Erythroblast (primary cell): ENCODE results near the gene SERPING1.

ENCODE experiments used
- DNase-seq, 2 experiments: peaks; one replicate each; lab custom pipeline; 2025; lab: John Stamatoyannopoulos, UW
- GATA1 ChIP-seq: IDR thresholded peaks from 2 replicates; pipeline ENCODE4 v1.6.1; 2011; ENCODE audit warnings: low read depth, mild to moderate bottlenecking, control low read depth, low read length, moderate library complexity
- POLR2A ChIP-seq: IDR thresholded peaks from 2 replicates; pipeline ENCODE4 v1.6.1; 2011; ENCODE audit warnings: mild to moderate bottlenecking, low read length

SERPING1 gene

DNA sequence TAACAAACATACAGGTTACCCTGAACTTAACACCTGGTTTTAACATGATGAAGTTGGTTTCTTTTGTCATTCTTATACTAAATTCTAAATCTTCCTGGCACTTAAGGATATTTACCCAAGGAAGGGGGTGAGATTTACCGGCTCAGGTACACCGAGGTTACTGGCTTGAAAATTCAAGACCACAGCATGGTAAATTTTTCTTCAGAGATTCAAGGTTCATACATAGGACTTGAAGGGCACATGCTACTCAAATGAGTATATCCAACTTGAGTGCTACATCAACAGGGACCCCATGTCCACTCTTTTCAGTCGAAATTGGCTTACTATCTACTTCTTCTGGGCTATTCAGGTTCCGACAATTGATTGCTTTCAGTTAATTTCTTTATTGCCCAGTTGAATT, 12.7 kb downstream of the SERPING1 start:
- no peak for DNase-seq
- TF ChIP-seq GATA1, result no peak

DNA sequence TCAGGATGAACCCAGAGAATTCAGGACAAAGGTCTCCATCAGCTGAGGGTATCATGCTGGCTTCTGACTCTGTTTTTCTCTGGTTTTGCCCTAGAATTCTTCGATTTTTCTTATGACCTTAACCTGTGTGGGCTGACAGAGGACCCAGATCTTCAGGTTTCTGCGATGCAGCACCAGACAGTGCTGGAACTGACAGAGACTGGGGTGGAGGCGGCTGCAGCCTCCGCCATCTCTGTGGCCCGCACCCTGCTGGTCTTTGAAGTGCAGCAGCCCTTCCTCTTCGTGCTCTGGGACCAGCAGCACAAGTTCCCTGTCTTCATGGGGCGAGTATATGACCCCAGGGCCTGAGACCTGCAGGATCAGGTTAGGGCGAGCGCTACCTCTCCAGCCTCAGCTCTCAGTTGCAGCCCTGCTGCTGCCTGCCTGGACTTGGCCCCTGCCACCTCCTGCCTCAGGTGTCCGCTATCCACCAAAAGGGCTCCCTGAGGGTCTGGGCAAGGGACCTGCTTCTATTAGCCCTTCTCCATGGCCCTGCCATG, 16.8 kb downstream of the SERPING1 start:
- DNase-seq, result no peak

DNA sequence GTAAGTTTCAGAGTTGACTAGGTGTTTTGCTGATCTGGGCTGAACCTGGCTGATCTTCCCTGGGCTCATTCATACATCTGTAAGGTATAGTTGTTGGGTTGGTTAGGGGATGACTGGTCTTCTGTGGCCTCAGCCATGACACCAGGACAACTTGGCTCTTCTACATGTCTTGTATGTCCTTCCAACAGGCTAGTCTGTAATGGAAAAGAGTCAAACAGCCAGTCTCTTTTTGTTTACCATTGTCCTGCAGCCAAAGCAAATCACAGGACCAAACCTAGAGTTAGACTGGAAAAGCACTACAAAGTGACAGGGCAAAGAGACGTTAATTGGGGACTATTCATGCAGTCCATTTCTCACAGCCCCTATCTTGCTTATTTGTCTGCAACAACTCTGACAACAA, 17.8 kb downstream of the SERPING1 start:
- no peak for TF ChIP-seq POLR2A
- TF ChIP-seq GATA1, result no peak
- no peak for DNase-seq

More for the DNA sequence above, 16.8 kb downstream of the SERPING1 start:
- TF ChIP-seq POLR2A (no peak), GATA1 (no peak)

DNA sequence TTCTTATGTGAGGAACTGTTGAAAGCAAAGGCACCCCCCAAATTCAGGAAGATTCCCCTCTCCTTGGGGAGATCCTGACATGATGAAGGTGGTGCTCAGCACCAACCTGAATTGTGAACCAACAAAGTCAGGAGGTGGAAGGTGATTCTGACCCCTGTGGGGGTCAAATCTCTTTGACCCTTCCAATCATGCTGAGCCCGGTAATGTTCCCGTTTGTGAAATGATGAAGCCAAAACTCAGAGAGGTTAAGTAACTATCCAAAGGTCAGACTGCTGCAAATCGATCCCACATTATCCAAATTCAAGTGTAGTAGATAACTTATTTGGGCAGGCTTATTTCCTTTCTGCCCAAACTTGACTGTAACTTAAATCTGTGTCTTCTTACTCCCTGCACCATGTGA, 19.1 kb downstream of the SERPING1 start:
- no peak for DNase-seq
- no peak for TF ChIP-seq GATA1
- no peak for TF ChIP-seq POLR2A

DNA sequence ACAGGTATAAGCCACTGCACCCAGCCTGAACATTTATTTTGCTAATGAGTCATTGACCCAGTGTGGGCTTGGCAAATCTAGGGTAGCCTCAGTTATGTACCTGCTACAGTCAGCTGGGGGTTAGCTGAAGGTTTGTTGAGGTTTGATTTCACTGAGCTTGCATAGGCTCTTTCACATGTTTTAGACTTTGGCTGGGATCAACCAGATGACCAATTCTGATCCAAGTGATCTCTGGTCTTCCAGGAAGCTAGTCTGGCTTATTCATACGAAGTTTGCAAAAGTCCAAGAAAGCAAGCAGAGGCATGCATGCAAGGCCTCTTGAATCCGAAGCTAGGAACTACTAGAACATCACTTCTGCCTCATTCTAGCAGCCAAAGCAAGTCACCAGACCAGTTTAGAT, 21.0 kb downstream of the SERPING1 start:
- no peak for TF ChIP-seq GATA1
- TF ChIP-seq POLR2A, result no peak

DNA sequence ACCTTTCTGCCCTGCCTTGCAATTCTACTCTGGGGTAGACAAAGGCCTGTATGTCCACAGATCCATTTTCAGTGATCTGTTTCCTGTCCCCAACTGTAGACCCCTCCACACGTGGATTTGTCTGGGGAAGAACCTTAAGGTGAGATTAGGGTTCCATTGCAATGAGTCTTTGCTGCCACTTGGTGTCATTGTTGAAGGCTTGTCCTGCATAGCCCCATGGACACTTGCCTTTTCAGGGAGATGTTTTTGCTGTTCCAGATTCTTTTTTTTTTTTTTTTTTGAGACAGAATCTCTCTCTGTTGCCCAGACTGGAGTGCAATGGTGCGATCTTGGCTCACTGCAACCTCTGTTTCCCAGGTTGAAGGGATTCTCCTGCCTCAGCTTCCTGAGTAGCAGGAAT, 21.8 kb downstream of the SERPING1 start:
- peak; percentile 33 to 40 for DNase-seq
- TF ChIP-seq GATA1 (no peak), POLR2A (no peak)

More for the DNA sequence above, 21.0 kb downstream of the SERPING1 start:
- DNase-seq, result no peak

DNA sequence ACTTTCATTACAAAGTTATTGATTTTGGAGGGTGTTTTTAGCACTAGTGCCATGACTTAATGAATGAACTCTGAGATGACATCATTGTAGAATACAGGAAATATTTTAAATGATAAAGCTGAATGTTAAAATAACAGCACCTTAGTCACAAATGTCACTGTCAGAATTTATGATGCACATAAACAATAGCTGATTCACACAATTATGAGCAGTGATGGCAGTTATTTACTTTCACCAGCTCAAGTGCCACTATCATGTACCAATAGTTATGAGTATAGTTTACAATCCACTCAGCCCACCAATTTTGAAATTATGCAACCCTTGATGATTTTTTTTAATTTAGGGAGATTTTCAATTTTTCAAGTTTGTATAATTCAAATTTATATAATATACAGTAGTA, 23.0 kb downstream of the SERPING1 start:
- TF ChIP-seq GATA1 (no peak), POLR2A (no peak)
- DNase-seq, result no peak

DNA sequence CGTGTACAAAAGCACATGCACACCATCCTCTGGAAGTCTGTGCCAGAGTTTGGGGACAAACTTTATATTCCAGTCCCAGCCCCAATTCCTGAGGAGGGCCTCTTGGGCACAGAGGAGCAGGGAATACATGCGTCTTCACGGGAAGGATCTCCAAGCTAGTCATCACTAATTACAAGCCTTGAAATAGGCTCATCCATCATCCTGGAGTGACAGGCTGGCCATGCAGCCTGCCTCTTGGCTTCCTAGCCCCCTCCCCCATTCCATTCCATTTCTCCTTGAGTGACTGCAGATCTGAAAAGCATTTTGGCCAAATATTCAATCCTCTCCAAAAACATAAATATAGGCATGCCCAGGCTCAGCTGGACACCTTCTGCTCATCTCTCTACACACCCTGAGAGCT, 24.8 kb downstream of the SERPING1 start:
- TF ChIP-seq POLR2A (no peak), GATA1 (no peak)
- no peak for DNase-seq

DNA sequence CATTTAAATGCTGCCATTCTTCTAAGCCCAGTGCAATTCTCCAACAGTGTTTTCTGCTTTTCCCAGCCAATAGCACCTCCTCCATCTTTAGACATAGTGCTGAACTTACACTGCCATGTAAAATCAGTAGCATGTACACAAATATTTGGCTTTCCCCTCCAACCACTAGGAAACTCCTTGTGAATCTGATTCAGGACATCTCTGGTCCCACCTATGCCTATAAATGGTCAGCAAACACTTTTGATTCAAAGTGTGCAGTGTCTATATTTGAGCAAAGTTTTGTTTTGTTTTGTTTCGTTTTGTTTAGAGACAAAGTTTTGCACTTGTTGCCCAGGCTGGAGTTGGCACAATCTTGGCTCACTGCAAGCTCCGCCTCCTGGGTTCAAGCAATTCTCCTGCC, 27.4 kb downstream of the SERPING1 start:
- TF ChIP-seq POLR2A, result no peak
- TF ChIP-seq GATA1, result no peak
- no peak for DNase-seq

DNA sequence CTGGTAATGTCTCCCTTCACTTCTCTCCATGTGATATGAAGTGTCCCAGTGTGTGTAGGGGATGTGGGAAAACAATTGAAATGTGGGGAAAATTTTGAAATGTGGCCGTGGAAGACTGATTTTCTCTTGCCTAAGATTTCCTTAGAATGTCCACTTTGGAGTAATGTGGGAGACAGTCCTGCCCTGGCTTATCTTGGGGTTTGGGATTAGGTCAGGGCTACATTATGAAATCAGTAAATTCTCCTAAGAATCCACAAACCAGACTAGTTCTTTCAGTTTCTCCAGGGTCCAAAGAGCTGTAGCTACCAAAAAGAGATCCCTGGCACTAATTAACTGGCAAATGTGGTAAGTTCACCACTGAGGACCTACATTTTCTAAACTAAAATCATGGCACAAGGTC, 29.4 kb downstream of the SERPING1 start:
- DNase-seq, result no peak
- TF ChIP-seq POLR2A (no peak), GATA1 (no peak)

DNA sequence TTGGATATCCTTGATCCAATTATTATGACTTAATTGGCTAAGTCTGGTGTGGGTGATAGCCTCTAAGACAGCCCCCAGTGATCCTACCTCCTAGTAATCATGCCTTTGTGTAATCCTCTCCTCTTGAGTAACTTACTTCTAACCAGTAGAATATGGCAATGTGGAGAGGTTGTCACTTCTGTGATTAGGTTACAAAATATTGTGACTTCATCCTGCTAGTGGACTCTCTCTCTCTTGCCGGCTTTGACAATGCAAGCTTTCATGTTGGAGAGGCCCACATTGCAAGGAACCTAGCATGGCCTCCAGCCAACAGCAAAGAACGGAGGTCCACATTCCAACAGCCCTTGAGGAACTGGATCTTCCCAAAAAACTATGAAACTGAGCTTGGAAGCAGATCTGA, 32.7 kb downstream of the SERPING1 start:
- no peak for DNase-seq
- TF ChIP-seq GATA1 (no peak), POLR2A (no peak)

DNA sequence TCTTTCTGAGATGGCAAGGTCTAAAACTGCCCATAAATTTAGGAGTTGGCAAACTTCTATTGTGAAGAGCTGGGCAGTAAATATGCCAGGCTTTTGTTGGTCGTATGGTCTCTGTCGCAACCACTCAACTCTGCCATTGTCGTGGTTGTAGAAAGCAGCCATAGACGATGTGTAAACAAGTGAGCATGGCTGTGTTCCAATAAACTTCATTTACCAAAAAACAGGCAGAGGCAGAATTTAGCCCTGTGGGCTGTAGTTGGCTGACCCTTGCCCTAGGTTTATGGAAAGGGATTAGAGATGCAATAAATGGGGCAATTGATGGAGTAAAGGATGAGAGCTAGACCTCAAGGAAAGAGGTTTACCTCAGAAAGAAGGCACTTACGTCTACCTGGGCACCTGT, 34.6 kb downstream of the SERPING1 start:
- no peak for DNase-seq
- TF ChIP-seq POLR2A, result no peak
- TF ChIP-seq GATA1, result no peak

DNA sequence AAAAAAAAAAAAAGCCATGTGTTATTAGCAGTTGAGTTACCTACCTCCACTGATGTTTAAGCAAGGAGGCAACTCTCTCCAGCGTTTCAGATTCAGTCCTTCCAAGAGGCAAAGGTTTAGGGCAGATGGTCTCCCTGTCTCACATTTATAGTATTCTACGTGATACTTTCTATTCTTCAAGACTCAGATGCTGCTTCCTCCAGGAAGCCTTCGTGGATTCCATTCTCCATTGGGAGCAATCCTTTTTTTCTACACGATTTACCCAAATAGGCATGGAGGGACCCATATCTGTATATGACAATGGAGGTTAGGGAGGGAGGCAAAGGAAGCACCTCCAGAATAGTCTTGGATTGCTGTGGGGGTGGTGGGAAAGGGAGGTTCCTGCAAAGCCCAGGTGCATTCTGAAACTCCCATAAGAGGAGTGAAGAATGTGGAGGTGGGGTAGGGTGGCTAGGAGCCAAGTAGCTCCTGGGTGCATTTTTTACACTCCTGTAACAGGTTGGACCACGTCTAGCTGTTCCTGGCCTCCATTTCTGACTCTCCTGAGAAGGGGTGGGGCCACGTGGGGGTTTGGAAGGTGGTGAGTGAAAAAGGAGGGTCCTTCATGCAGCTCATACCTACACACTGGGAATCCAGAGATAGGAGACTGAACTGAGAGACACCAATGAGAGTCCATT, 36.0 kb downstream of the SERPING1 start:
- no peak for TF ChIP-seq GATA1
- TF ChIP-seq POLR2A, result no peak
- no peak for DNase-seq

DNA sequence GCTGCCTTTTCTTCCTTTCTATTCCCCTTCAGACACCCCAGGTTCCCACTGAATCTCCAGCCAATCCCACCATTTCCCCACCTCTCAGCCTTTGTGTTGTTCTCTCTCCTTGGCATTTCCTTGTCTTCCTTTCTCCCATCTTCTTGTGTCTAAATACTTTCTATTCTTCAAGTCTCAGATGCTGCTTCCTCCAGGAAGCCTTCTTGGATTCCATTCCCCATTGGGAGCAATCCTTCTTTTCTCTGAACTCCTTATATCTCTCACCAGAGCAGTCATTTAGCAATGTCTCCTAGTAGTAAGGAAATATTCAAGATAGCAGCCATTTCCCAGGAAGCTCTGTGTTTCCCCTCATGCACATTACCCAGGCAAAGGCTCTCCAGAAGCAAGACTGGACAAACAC, 36.8 kb downstream of the SERPING1 start:
- DNase-seq, result no peak
- TF ChIP-seq GATA1, result no peak
- no peak for TF ChIP-seq POLR2A

DNA sequence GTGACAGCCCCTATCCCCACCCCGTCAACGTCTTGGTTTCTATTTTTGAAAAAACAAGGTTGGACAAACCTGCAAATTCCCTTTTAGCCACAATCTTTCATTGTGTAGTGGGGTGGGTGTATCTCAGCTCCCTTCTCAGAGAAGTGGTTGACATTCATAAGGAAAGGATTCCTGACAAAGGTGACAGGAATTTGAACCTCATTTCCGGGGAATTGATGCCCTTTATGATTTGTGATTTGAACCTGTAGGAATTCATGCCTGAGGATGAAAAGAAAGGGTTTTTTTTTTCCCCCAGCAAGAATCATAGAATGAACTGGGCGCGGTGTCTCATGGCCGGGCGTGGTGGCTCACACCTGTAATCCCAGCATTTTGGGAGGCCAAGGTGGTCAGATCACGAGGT, 37.8 kb downstream of the SERPING1 start:
- TF ChIP-seq POLR2A (no peak), GATA1 (no peak)
- no peak for DNase-seq

DNA sequence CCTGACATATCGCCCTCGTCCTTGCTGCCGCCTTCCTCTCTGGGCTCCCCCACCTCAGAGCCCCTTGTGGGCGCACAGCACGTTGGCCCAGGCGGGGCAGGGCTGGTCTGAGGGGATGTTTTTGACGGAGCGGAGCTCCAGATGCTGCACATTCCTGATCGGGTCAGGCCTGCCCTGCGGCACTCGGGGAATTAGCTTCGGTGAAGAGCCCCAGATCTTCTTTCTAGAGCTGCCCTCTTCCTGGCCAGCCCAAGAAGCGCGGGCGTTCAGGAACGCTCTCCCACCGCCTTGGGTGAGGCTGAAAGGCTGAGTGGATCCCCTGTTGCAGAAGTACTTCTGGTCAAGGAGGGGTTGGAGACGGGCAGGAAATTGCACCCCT, 40.1 kb downstream of the SERPING1 start:
- TF ChIP-seq GATA1 (no peak), POLR2A (no peak)
- no peak for DNase-seq
